ENCODE data around the gene SPATA31C2.

- TF ChIP-seq POLR2A (IDR thresholded peaks at IDR 0.05; ENCODE audit: low read length) (no peak), GATA1 (IDR thresholded peaks at IDR 0.05; ENCODE audit: low read depth, low read length) (no peak)
These were observed 5.8 kb upstream of the SPATA31C2 start for GRCh38 chr9:88143957-88144625.
